Lower leg skin (tissue), 3 donors: ENCODE measurements around the gene TRDN.

Source experiments
- POLR2A ChIP-seq, 2 donors: fragments of 450-650 bp; IDR thresholded peaks; one replicate each; pipeline ENCODE4 v1.6.1; 2016 to 2017; ENCODE audit warnings: antibody characterized with exemption in 2 of 2, mild to moderate bottlenecking in 1 of 2, moderate library complexity in 1 of 2
- TF ChIP-seq, protein P1 (sequence below), 3 donors: fragments of 450-650 bp; IDR thresholded peaks; one replicate each; pipeline ENCODE4 v1.5.1; 2016; ENCODE audit warnings: antibody characterized with exemption in 3 of 3, mild to moderate bottlenecking in 3 of 3, moderate library complexity in 2 of 3

DNA sequence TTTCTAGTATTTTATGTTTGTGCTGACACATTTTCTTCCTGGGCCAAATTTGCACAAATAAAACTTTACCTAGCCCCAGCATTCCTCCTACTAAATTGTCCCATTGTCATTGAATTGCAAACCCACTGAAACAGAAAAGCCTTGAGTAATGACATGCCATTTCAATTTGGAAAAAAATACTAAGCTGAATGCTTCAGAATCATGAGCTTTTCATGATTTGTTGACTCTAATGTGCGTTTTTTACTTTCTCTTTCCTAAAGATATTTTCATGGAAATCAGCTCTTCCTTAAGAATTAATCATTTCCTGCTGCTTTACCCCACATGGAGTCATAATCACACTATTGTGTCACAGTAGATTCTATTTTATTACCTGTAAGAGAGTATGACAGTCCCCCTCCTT, 47.4 kb downstream of the TRDN start:
- TF ChIP-seq, protein P1, sequence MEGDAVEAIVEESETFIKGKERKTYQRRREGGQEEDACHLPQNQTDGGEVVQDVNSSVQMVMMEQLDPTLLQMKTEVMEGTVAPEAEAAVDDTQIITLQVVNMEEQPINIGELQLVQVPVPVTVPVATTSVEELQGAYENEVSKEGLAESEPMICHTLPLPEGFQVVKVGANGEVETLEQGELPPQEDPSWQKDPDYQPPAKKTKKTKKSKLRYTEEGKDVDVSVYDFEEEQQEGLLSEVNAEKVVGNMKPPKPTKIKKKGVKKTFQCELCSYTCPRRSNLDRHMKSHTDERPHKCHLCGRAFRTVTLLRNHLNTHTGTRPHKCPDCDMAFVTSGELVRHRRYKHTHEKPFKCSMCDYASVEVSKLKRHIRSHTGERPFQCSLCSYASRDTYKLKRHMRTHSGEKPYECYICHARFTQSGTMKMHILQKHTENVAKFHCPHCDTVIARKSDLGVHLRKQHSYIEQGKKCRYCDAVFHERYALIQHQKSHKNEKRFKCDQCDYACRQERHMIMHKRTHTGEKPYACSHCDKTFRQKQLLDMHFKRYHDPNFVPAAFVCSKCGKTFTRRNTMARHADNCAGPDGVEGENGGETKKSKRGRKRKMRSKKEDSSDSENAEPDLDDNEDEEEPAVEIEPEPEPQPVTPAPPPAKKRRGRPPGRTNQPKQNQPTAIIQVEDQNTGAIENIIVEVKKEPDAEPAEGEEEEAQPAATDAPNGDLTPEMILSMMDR (IDR thresholded peaks at IDR 0.05), result no peak
- no peak for TF ChIP-seq POLR2A (IDR thresholded peaks at IDR 0.05)
